MM.1S (cell line): ENCODE measurements around the gene KCNJ15.

ENCODE experiments used
- DNase-seq: peaks from one replicate; pipeline ENCODE4 v3.0.0-alpha.2; 2015
- H2AFZ ChIP-seq: fragments of 300-600 bp; sonication (generic); 2 replicates; pipeline ENCODE4 v1.6.0; 2016; ENCODE audit warnings: antibody characterized with exemption, low read length
- H3F3A ChIP-seq: fragments of 300-600 bp; sonication (generic); 2 replicates; pipeline ENCODE4 v1.6.1; 2016; ENCODE audit warnings: mild to moderate bottlenecking, antibody characterized with exemption, low read length, moderate library complexity, mixed read lengths; ENCODE audit not compliant: insufficient read depth
- H3K27ac ChIP-seq: fragments of 300-600 bp; sonication (generic); 2 replicates; pipeline ENCODE4 v1.5.1; 2016; ENCODE audit warnings: mild to moderate bottlenecking, low read length
- H3K27me3 ChIP-seq: fragments of 300-600 bp; sonication (generic); replicated peaks from 2 replicates; pipeline ENCODE4 v1.6.0; 2016; ENCODE audit warnings: low read length; ENCODE audit not compliant: insufficient read depth
- H3K36me3 ChIP-seq: fragments of 300-600 bp; sonication (generic); replicated peaks from 2 replicates; pipeline ENCODE4 v1.6.1; 2016; ENCODE audit warnings: mild to moderate bottlenecking, low read length, mixed read lengths; ENCODE audit not compliant: insufficient read depth
- H3K4me1 ChIP-seq: fragments of 300-600 bp; sonication (generic); 2 replicates; pipeline ENCODE4 v1.6.1; 2016; ENCODE audit warnings: low read length, mixed read lengths
- H3K4me2 ChIP-seq: fragments of 300-600 bp; sonication (generic); 2 replicates; pipeline ENCODE4 v1.6.0; 2016; ENCODE audit warnings: low read depth, low read length
- H3K4me3 ChIP-seq: fragments of 300-600 bp; sonication (generic); 2 replicates; pipeline ENCODE4 v1.5.1; 2016; ENCODE audit warnings: low read length, mixed read lengths
- H3K79me2 ChIP-seq: fragments of 300-600 bp; sonication (generic); 2 replicates; pipeline ENCODE4 v1.6.1; 2016; ENCODE audit warnings: mixed run types, low read length, mixed read lengths
- H3K9ac ChIP-seq: fragments of 300-600 bp; sonication (generic); 2 replicates; pipeline ENCODE4 v1.6.1; 2016; ENCODE audit warnings: low read length, mixed read lengths
- H3K9me2 ChIP-seq: fragments of 300-600 bp; sonication (generic); replicated peaks from 2 replicates; pipeline ENCODE4 v1.6.1; 2016; ENCODE audit warnings: mild to moderate bottlenecking, low read length, mixed read lengths; ENCODE audit not compliant: insufficient read depth
- H3K9me3 ChIP-seq: fragments of 300-600 bp; sonication (generic); replicated peaks from 2 replicates; pipeline ENCODE4 v1.6.1; 2016; ENCODE audit warnings: mild to moderate bottlenecking, low read length, mixed read lengths; ENCODE audit not compliant: insufficient read depth
- H4K20me1 ChIP-seq: fragments of 300-600 bp; sonication (generic); 2 replicates; pipeline ENCODE4 v1.6.1; 2016; ENCODE audit warnings: mild to moderate bottlenecking, low read length, moderate library complexity, mixed read lengths; ENCODE audit not compliant: insufficient read depth
- EZH2 ChIP-seq: fragments of 300-600 bp; sonication (generic); optimal IDR thresholded peaks from 2 replicates; pipeline ENCODE3; 2017; ENCODE audit warnings: low read depth, mild to moderate bottlenecking, antibody characterized with exemption, low read length, mixed read lengths
- EZH2phosphoT487 ChIP-seq: fragments of 300-600 bp; sonication (generic); IDR thresholded peaks from 2 replicates; pipeline ENCODE4 v1.6.1; 2018; ENCODE audit warnings: antibody characterized with exemption, low read length
- TF ChIP-seq, protein P1 (sequence below): fragments of 300-600 bp; sonication (generic); IDR thresholded peaks from 2 replicates; pipeline ENCODE4 v1.5.1; 2016; ENCODE audit warnings: antibody characterized with exemption, low read length, mixed read lengths

KCNJ15 gene

DNA sequence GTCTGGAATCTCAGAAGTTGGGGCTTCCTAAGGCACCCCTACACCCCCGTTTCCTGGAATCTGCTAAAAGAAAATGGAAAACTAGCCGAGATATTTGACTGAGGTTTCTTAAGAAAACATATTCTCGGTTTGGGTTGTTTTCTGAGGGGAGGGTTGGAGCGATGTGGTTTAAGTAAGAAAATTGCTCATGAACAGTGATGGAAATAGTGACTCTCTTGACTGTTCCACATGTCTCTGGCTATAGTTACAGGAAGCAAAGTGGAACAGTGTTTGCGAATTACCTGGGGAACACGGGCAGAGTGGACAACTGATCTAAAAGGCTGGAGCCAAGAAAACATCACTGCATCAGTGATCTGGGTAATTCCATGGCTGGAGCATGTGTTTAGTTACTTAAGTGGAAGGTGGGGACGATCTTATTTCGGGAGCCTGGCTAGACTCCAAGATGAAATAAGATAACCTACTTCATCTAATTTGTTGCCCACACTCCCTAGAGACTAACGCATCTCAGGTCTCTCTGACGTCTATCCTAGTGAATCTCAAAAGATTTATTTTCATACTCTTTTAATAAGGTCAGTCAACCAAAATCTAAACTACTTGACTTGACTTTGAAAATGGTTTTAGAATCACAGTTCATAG lies 92.4 kb downstream of the KCNJ15 start:
- Histone ChIP-seq H3K4me1 (0 out of 2 replicates have a peak, but pooled peaks cover 2% of the 10 kb centered on the region), H3F3A (no peaks in the 10 kb centered on the region), H2AFZ (no peak overlapping the region), H4K20me1 (no peaks in the 10 kb centered on the region), H3K79me2 (no peaks in the 10 kb centered on the region), H3K4me2 (no peak overlapping the region), H3K27ac (no peak overlapping the region), H3K9ac (no peak overlapping the region), H3K9me2 (no peaks in the 10 kb centered on the region), H3K9me3 (no peaks in the 10 kb centered on the region), H3K36me3 (no peaks in the 10 kb centered on the region), H3K4me3 (no peak overlapping the region), H3K27me3 (no peaks in the 10 kb centered on the region)
- DNase-seq, result no peak
- TF ChIP-seq, protein P1, sequence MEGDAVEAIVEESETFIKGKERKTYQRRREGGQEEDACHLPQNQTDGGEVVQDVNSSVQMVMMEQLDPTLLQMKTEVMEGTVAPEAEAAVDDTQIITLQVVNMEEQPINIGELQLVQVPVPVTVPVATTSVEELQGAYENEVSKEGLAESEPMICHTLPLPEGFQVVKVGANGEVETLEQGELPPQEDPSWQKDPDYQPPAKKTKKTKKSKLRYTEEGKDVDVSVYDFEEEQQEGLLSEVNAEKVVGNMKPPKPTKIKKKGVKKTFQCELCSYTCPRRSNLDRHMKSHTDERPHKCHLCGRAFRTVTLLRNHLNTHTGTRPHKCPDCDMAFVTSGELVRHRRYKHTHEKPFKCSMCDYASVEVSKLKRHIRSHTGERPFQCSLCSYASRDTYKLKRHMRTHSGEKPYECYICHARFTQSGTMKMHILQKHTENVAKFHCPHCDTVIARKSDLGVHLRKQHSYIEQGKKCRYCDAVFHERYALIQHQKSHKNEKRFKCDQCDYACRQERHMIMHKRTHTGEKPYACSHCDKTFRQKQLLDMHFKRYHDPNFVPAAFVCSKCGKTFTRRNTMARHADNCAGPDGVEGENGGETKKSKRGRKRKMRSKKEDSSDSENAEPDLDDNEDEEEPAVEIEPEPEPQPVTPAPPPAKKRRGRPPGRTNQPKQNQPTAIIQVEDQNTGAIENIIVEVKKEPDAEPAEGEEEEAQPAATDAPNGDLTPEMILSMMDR, result no peak
- TF ChIP-seq EZH2 (no peak), EZH2phosphoT487 (no peak)

DNA sequence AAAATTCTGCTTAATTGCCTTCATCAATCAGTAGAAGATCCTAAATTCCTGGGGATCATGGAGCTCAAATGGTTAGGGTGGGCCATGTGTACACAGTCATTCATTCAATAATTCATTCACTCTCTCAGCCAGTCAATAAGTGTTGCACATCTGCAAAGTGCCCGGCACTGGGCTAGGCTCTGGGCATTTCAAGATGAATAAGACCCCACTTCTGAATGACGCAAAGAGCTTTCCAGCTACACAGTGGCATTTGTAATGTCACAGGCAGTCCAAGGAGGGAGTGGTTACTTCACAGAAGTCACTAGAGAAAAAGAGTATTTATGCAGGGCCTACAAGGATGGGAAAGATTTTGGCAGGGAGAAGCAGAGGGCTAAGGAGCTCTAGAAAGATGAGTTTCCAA lies 93.2 kb downstream of the KCNJ15 start:
- H4K20me1 ChIP-seq, result no peaks in the 10 kb centered on the region
- no peak overlapping the region for H3K27ac ChIP-seq
- H3K79me2 ChIP-seq, result no peaks in the 10 kb centered on the region
- H3F3A ChIP-seq, result no peaks in the 10 kb centered on the region
- H3K4me1 ChIP-seq, result 0 out of 2 replicates have a peak, but pooled peaks cover 2% of the 10 kb centered on the region
- H3K36me3 ChIP-seq, result no peaks in the 10 kb centered on the region
- no peak overlapping the region for H3K4me2 ChIP-seq
- no peak overlapping the region for H3K9ac ChIP-seq
- DNase-seq, result no peak
- no peak overlapping the region for H3K4me3 ChIP-seq
- no peak for TF ChIP-seq EZH2
- TF ChIP-seq, protein P1, result no peak
- no peak for TF ChIP-seq EZH2phosphoT487
- no peaks in the 10 kb centered on the region for H3K27me3 ChIP-seq
- no peaks in the 10 kb centered on the region for H3K9me3 ChIP-seq
- no peaks in the 10 kb centered on the region for H3K9me2 ChIP-seq
- no peak overlapping the region for H2AFZ ChIP-seq

DNA sequence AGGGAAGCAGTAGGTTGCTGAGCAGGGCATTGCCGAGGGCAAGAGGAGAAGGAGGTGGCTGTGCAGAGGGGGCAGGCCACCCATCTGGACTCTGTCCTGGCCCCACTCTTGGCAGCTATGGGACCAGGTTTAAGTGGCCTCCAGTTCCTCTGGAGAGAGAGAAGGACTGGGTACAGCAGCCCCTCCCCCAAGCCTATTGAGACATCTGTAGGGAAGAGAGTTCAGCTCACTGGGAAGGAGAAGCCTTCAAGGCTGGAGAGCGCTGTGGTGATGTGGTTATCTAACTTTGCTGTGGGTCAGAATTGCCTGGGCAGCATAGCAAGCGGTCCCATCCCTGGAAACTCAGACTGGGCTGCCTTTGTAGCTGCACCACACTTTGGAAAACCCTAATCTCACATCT lies 93.9 kb downstream of the KCNJ15 start:
- no peak for DNase-seq
- Histone ChIP-seq H4K20me1 (no peaks in the 10 kb centered on the region), H3K4me1 (0 out of 2 replicates have a peak, but pooled peaks cover 2% of the 10 kb centered on the region), H3K4me3 (no peak overlapping the region), H3K9ac (no peak overlapping the region), H3K9me3 (no peaks in the 10 kb centered on the region), H3F3A (no peaks in the 10 kb centered on the region), H3K4me2 (no peak overlapping the region), H3K79me2 (no peaks in the 10 kb centered on the region), H3K36me3 (no peaks in the 10 kb centered on the region), H3K27me3 (no peaks in the 10 kb centered on the region), H3K9me2 (no peaks in the 10 kb centered on the region), H2AFZ (no peak overlapping the region), H3K27ac (no peak overlapping the region)
- TF ChIP-seq, protein P1, result no peak
- TF ChIP-seq EZH2 (no peak), EZH2phosphoT487 (no peak)
